ENCODE measurements around the gene NDRG4.
A peak's percentile ranks its signal among the peaks of the same experiment; 100 is the strongest.

NDRG4 gene

GRCh38 chr16:58499615-58500351 lies at the start of gene NDRG4:
Gene NDRG4 (plus strand): TSS chr16:58500143. CDS start chr16:58500249, 106 bp downstream.
- no peak for DNase-seq (ENCODE audit: low read depth in 1 of 2, low spot score in 1 of 2)

- DNase-seq (ENCODE audit: low read depth in 1 of 2, low spot score in 1 of 2): no peak
These were observed 49.4 kb upstream of the NDRG4 start for GRCh38 chr16:58450590-58450989.

DNA sequence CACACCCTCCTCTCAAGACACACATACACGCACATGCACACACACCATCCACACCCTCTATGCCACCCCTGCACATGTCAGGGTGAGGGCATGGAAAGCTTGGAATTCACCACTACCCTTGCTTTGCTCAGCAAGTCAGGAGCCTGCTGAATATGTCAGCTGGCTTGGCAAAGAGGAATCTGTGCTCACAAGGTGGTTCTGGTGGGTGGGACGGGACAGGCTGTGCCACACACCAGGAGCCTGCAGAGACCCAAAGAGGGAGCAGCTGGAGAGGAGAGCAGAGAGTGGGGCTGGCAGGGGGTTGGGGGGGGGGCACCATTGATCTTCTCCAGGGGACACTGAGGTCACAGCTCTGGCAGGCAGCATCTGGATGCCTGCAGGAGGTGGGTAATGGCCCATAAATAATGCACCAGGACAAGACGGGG lies 48.7 kb upstream of the NDRG4 start:
- DNase-seq (ENCODE audit: low read depth in 1 of 2, low spot score in 1 of 2): no peak

DNA sequence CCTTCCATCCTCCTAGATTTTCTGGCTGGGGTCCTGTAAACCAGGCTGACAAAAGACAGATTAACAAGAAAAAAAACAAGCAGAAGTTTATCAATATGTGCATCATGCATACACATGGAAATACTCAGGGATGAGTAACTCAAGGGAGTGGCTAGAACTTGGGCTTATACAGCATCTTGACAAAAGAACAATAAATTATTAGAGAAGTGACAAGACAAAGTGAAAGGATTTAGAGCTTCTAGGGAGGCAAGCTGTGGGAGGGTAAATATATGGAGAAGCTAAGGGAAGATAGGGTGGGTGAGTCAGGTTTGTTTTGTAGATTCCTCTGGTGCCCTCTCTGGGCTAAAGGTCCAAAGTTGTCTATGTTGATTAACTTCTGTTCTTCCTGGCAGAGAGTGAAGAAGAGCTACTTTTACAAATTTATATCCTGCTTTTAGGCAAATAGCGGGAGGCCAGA lies 48.0 kb upstream of the NDRG4 start:
- DNase-seq (ENCODE audit: low read depth in 1 of 2, low spot score in 1 of 2): no peak

DNA sequence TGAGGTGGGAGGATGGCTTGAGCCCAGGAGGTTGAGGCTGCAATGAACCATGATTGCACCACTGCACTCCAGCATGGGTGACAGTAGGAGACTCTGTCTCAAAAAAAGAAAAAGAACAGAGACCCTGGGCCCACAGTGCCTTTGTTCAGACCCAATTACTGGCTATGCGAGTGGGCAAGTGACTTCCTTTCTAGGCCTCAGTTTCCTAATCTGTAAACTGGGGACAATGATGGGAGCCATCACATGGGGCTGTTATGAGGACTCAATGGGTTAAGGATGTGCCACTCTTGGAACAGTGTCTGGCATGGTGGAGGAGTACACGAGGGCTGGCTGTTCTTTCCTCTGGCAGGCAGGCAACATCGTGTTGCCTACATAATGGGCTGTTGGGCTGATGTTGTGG lies 47.3 kb upstream of the NDRG4 start:
- no peak for DNase-seq (ENCODE audit: low read depth in 1 of 2, low spot score in 1 of 2)

- DNase-seq (ENCODE audit: low read depth in 1 of 2, low spot score in 1 of 2): no peak
These were observed 45.8 kb upstream of the NDRG4 start for GRCh38 chr16:58454178-58454577.

DNA sequence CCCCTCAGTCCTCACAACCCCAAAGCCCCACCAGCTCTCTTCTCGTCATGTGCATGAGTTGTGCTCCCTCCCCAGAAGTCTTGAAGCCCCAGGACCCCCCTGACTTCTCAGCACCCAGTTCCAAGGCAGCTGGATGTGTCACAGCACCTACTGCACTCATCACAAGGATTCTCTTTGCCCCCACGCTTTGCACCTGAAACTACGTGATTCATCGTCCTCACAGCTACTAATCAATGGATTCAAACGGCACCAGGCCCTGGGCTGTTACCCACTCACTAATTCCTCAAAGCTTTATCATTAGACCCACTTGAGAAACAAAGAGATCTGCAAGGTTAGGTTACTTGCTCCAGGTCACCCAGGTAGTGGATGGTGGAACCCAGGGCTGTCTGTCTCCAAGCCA lies 45.1 kb upstream of the NDRG4 start:
- no peak for DNase-seq (ENCODE audit: low read depth in 1 of 2, low spot score in 1 of 2)

DNA sequence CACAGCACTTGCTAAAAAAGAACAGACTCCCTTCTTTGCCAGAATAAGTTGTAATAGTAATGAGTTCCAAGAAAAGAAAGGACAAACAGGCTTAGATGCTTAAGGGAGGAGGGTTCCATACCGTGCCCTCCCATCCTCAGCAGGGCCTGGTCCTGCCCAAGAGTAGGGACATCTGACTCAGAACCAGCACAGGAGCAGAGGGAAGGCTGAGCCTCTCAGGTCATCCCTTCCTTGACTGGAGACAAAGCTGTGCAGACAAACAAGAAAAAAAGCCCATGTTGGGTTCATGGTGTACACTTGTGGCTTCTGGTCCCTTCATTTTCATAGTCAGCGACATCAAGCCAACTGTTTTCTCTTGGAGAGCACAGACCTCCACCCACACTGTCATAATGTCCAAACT lies 44.2 kb upstream of the NDRG4 start:
- no peak for DNase-seq (ENCODE audit: low read depth in 1 of 2, low spot score in 1 of 2)

DNA sequence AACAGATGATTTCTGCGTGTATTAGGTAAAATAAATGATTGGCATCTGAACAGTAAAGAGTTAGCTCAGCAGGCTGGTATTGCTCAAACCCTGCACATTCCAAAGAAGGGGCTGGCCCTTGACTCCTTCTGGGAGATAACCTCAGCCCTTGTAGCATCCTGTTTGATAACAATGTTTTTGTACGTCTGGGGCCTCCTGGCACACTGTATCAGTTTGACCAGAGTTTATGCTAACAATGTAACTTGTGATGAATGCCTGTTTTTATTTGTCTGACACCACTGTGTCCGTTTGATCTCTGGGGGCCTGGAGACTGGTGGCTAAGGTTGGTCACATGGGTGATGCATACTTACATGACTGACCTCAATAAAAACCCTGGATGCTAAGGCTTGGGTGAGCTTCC lies 43.8 kb upstream of the NDRG4 start:
- DNase-seq (ENCODE audit: low read depth in 1 of 2, low spot score in 1 of 2): no peak

DNA sequence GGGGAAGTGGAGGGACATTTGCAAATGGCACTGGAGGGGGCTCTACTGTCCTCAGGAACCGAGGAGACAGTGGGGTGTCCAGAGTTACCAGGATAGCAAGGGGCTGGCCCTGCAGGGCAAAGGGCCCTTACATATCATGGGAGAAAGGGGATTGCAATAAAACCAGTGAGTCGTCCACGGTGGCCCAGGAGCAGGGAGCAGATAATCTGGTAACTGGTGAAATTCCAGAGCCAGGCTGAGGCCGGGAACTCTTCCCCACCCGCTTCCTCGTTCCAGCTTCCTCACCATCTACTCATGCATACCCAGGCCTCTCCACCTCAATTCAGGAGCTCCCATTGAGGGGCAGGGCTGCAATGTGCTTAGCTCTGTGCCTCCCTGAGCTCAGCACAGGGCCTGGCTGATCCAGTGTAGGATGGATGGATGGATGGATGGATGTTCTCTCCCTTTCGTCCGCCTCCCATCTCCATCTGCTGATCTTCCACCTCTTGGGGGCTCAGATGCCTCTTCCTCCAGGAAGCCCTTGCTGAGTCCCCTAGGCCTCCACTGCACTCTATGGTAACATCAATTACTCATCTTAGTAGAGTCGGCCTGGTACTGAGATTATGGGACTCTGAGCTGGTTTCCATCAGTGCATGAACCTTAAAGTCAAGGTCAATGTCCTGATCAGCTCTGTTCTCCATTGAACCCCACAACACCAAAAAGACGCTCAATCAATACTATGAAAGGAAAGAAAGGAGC lies 41.2 kb upstream of the NDRG4 start:
- DNase-seq (ENCODE audit: low read depth in 1 of 2, low spot score in 1 of 2): no peak

GRCh38 chr16:58459344-58460218 lies 40.4 kb upstream of the NDRG4 start:
- peak in 1 of 2 donors; percentile 64 for DNase-seq (ENCODE audit: low read depth in 1 of 2, low spot score in 1 of 2)

GRCh38 chr16:58460219-58460610 lies 39.7 kb upstream of the NDRG4 start:
- DNase-seq (ENCODE audit: low read depth in 1 of 2, low spot score in 1 of 2): no peak

DNA sequence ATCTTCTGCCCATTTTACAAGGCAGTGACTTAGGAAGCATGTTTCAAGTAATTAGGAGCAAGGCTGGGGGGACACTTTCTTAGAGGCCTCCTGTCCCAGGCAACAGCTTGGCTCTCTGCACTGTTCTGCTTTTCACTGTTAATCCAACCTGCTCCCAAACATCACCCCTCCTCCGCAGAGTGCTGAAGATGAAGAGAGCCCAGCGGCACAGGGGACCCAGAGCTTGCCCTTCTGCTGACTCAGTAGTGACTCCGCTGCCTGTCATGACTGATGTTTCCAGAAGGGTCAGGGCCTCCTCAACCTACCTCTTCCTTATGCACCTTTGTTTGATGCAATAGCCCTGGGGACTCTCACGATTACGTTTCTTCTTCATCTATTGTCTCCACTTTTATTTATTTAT lies 38.9 kb upstream of the NDRG4 start:
- no peak for DNase-seq (ENCODE audit: low read depth in 1 of 2, low spot score in 1 of 2)

DNA sequence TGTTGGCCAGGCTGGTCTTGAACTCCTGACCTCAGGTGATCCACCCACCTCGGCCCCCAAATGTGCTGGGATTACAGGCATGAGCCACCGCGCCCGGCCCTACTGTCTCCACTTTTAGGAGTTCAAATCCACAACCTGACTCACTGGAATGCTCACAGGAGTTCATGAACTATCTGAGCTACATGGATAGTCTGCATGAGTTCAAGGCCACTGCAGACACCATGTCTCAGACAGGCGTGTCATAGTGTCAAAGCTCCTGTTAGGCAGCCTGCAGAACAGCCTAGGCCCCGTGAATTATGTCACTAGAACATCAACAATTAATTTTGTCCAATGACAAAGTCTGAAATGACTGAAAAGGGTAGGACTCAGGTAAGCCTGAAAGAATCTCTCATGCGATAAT lies 38.3 kb upstream of the NDRG4 start:
- no peak for DNase-seq (ENCODE audit: low read depth in 1 of 2, low spot score in 1 of 2)

- no peak for DNase-seq (ENCODE audit: low read depth in 1 of 2, low spot score in 1 of 2)
These were observed 37.9 kb upstream of the NDRG4 start for GRCh38 chr16:58462089-58462488.

GRCh38 chr16:58462499-58462996 lies 37.4 kb upstream of the NDRG4 start:
- no peak for DNase-seq (ENCODE audit: low read depth in 1 of 2, low spot score in 1 of 2)

DNA sequence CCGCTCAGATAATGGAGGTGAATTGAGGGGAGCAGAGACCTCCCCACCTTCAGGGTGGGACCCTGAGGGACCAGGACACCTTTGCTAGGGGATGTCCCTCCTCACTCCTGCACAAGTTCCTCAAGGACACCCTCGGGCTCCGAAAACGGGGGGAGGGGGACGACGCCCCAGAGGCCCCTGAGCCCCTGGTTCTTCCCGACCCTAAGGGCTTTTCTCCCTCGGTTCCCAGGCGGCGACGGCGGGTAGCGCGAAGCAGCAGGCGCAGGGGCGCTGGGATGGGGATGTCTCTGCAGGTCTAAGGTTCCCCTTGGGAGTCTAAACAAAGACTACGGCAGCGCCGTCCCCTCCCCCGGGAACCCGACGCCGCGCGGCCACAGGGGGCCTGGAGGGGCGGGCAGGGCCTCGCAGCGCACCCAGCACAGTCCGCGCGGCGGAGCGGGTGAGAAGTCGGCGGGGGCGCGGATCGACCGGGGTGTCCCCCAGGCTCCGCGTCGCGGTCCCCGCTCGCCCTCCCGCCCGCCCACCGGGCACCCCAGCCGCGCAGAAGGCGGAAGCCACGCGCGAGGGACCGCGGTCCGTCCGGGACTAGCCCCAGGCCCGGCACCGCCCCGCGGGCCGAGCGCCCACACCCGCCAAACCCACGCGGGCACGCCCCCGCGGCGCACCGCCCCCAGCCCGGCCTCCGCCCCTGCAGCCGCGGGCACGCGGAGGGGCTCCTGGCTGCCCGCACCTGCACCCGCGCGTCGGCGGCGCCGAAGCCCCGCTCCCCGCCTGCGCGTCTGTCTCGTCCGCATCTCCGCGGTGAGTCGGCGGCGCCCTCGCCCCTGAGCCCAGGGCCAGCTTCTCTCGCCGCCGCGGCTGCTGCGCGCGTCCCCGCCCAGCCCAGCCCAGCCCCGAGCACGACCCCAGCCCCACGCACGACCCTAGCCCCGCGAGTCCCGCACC lies 36.7 kb upstream of the NDRG4 start:
- no peak for DNase-seq (ENCODE audit: low read depth in 1 of 2, low spot score in 1 of 2)

DNA sequence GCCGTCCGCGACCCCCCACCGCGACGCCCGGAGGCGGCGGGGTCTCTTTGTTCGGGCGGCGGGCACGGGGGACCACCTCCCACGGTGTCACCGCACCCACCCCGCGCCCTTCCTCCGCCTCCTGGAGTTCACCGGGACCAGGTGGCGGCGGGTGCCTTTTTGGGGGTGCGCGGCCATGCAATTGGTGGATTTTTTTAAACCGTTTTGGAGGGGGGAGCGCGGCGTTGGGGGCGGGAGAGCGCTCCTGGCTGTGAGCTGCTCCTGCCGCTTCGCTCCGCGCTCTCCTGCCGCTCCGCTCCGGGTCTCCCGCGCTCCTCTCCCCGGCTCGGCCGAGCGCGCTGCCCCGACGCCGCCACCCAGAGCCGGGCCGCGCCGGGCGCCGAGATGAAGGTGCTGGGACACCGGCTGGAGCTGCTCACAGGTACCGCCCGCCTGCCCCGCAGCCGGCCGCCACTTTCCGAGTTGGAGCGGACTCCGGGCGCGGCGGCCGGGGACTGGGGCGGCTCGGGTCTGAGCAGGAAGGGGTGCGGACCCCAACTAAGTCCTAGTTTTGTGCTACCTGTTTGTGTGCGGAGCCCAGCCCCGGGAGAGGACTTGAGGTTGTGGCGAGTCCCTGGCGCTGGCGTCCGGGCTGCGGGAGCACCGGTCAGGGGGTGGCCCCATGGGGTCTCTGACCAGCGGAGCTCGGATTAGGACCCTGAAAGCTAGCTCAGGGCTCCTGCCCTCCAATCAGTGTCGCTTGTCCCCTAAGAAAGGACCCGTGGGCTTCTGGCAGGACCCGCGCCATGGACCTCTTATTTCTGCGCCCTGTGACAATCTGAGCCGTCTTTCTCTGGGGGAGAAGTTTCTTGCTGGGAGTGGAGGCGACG lies 35.7 kb upstream of the NDRG4 start:
- no peak for DNase-seq (ENCODE audit: low read depth in 1 of 2, low spot score in 1 of 2)
